Activated CD8-positive, alpha-beta T cell treated with anti-CD3 and anti-CD28 coated beads, Interleukin-2, amount 10 ng/mL, durations not matched to agents 7 days and 5 days (primary cell): Measurements from ENCODE around the gene OXNAD1. TPM values are rescaled to one million over a fixed set of nuclear protein-coding genes. Genes with fewer than 3 reads are reported as not detected.
A peak's percentile ranks its signal among the peaks of the same experiment; 100 is the strongest.

ENCODE experiments used
- ATAC-seq: fragments of 150-1000 bp; cut with Tn5 transposase; one replicate; pipeline ENCODE4 v1.10.0; 2021; ENCODE audit warnings: moderate library complexity
- CTCF ChIA-PET: fragments of 350-600 bp; sonication (Branson Sonifier 250); formaldehyde crosslinking; loops from one replicate; lab custom pipeline; 2021; ENCODE audit warnings: antibody characterized with exemption; lab: Charles Lee
- POLR2A ChIA-PET: fragments of 350-600 bp; sonication (Branson Sonifier 250); formaldehyde crosslinking; loops from one replicate; lab custom pipeline; 2021; ENCODE audit warnings: antibody characterized with exemption; lab: Charles Lee
- DNase-seq: peaks from one replicate; pipeline ENCODE4 v3.0.0-alpha.2; 2020
- H3K27ac Mint-ChIP-seq: one replicate; pipeline ENCODE4 v1.8.0; 2021; ENCODE audit warnings: mild to moderate bottlenecking, mixed read lengths
- H3K27me3 Mint-ChIP-seq: one replicate; pipeline ENCODE4 v1.8.0; 2021; ENCODE audit warnings: low read depth, mixed read lengths
- H3K36me3 Mint-ChIP-seq: one replicate; pipeline ENCODE4 v1.8.0; 2021; ENCODE audit warnings: low read depth, mixed read lengths
- H3K4me1 Mint-ChIP-seq: one replicate; pipeline ENCODE4 v1.8.0; 2021; ENCODE audit warnings: low read depth, mixed read lengths
- H3K4me3 Mint-ChIP-seq: one replicate; pipeline ENCODE4 v1.8.0; 2021; ENCODE audit warnings: mild to moderate bottlenecking, mixed read lengths
- H3K9me3 Mint-ChIP-seq: one replicate; pipeline ENCODE4 v1.8.0; 2022; ENCODE audit warnings: mixed read lengths; ENCODE audit not compliant: insufficient read depth
- total RNA-seq, 2 experiments: library from RNA; stranded (reverse); gene quantifications; one replicate each; pipeline ENCODE4 v1.2.3, GENCODE V29; 2021

The OXNAD1 gene
- total RNA-seq, 2 experiments from 2014 or later, result 68.2 to 69.1 TPM

GRCh38 chr3:16316396-16316795, 51.4 kb downstream of the OXNAD1 start:
- Mint-ChIP-seq H3K9me3 (no peaks in the 10 kb centered on the region), H3K36me3 (peaks cover 97% of the 10 kb centered on the region), H3K4me3 (no peak overlapping the region), H3K4me1 (peaks cover 96% of the 10 kb centered on the region), H3K27ac (peak overlapping the region; percentile 77), H3K27me3 (no peaks in the 10 kb centered on the region)
- no peak for DNase-seq
- ChIA-PET POLR2A (interaction anchor here (0.5 to 3.3 kb wide), 5 partner anchors 28 to 200 kb away, joined by 3 to 18 read pairs (median 3); partner anchors contain the start of genes DPH3 and OXNAD1), CTCF (interaction anchor here (1.1 to 12.3 kb wide), 6 partner anchors 12 to 48 kb away, joined by 3 to 264 read pairs (median 40); partner anchors contain the start of genes DPH3 and OXNAD1)
- no peak for ATAC-seq

- Mint-ChIP-seq H3K4me1 (peaks cover 90% of the 10 kb centered on the region), H3K9me3 (no peaks in the 10 kb centered on the region), H3K27ac (peak overlapping the region; percentile 77), H3K4me3 (peak overlapping the region; percentile 0), H3K27me3 (no peaks in the 10 kb centered on the region), H3K36me3 (peaks cover 97% of the 10 kb centered on the region)
- DNase-seq, result no peak
- ChIA-PET POLR2A (interaction anchor here (0.7 to 3.3 kb wide), 7 partner anchors 7 to 200 kb away, joined by 3 to 18 read pairs (median 6); partner anchors contain the start of genes DPH3 and OXNAD1), CTCF (interaction anchor here (1.1 to 12.3 kb wide), 6 partner anchors 12 to 49 kb away, joined by 3 to 264 read pairs (median 40); partner anchors contain the start of genes DPH3 and OXNAD1)
- ATAC-seq, result no peak
Measured at GRCh38 chr3:16316847-16317560, 52.0 kb downstream of the OXNAD1 start.

GRCh38 chr3:16317561-16317945, 52.5 kb downstream of the OXNAD1 start:
- Mint-ChIP-seq H3K4me3 (no peak overlapping the region), H3K27me3 (no peaks in the 10 kb centered on the region), H3K27ac (peak overlapping the region; percentile 77), H3K4me1 (peaks cover 85% of the 10 kb centered on the region), H3K9me3 (no peaks in the 10 kb centered on the region), H3K36me3 (peaks cover 97% of the 10 kb centered on the region)
- DNase-seq (no peak), ATAC-seq (no peak)
- CTCF ChIA-PET, result interaction anchor here (1.1 to 12.3 kb wide), 10 partner anchors 10 to 234 kb away, joined by 4 to 264 read pairs (median 24); partner anchors contain the start of genes DPH3 and OXNAD1
- POLR2A ChIA-PET, result interaction anchor here (0.8 to 3.3 kb wide), 6 partner anchors 8 to 31 kb away, joined by 3 to 18 read pairs (median 6); no protein-coding TSS in a partner anchor

- ChIA-PET CTCF (interaction anchor here (0.7 to 12.3 kb wide), 12 partner anchors 10 to 233 kb away, joined by 3 to 264 read pairs (median 14); partner anchors contain the start of genes DPH3 and OXNAD1), POLR2A (interaction anchor here (0.8 to 3.3 kb wide), 6 partner anchors 9 to 32 kb away, joined by 3 to 18 read pairs (median 6); no protein-coding TSS in a partner anchor)
- Mint-ChIP-seq H3K4me3 (peak overlapping the region; percentile 40), H3K27me3 (no peaks in the 10 kb centered on the region), H3K9me3 (no peaks in the 10 kb centered on the region), H3K36me3 (peaks cover 95% of the 10 kb centered on the region), H3K27ac (peak overlapping the region; percentile 77), H3K4me1 (peaks cover 78% of the 10 kb centered on the region)
- no peak for DNase-seq
- no peak for ATAC-seq
Measured at GRCh38 chr3:16318176-16318575, 53.2 kb downstream of the OXNAD1 start.

GRCh38 chr3:16319307-16319706, 54.3 kb downstream of the OXNAD1 start:
- Mint-ChIP-seq H3K4me1 (peaks cover 69% of the 10 kb centered on the region), H3K27me3 (no peaks in the 10 kb centered on the region), H3K9me3 (no peaks in the 10 kb centered on the region), H3K4me3 (peak overlapping the region; percentile 30), H3K27ac (peak overlapping the region; percentile 77), H3K36me3 (peaks cover 93% of the 10 kb centered on the region)
- ChIA-PET POLR2A (interaction anchor here (0.7 to 3.3 kb wide), 8 partner anchors 29 to 155 kb away, joined by 3 to 18 read pairs (median 6); partner anchors contain the start of genes DPH3 and OXNAD1), CTCF (interaction anchor here (0.6 to 12.3 kb wide), 25 partner anchors 8 to 237 kb away, joined by 3 to 264 read pairs (median 6); partner anchors contain the start of genes DPH3 and OXNAD1)
- ATAC-seq, result peak; percentile 85
- peak; percentile 91 for DNase-seq

- H3K27me3 Mint-ChIP-seq, result no peaks in the 10 kb centered on the region
- no peak overlapping the region for H3K4me3 Mint-ChIP-seq
- CTCF ChIA-PET, result interaction anchor here (0.6 to 12.3 kb wide), 22 partner anchors 8 to 237 kb away, joined by 3 to 264 read pairs (median 7); partner anchors contain the start of genes DPH3 and OXNAD1
- DNase-seq, result peak; percentile 16
- peaks cover 91% of the 10 kb centered on the region for H3K36me3 Mint-ChIP-seq
- POLR2A ChIA-PET, result interaction anchor here (0.7 to 2.6 kb wide), 7 partner anchors 29 to 154 kb away, joined by 3 to 12 read pairs (median 5); partner anchors contain the start of genes DPH3 and OXNAD1
- H3K4me1 Mint-ChIP-seq, result peaks cover 66% of the 10 kb centered on the region
- peak overlapping the region; percentile 77 for H3K27ac Mint-ChIP-seq
- ATAC-seq, result no peak
- H3K9me3 Mint-ChIP-seq, result no peaks in the 10 kb centered on the region
Measured at GRCh38 chr3:16319723-16320122, 54.7 kb downstream of the OXNAD1 start.

GRCh38 chr3:16320711-16321110, 55.7 kb downstream of the OXNAD1 start:
- ChIA-PET CTCF (interaction anchor here (1.2 to 12.3 kb wide), 11 partner anchors 9 to 236 kb away, joined by 3 to 264 read pairs (median 18); partner anchors contain the start of genes DPH3 and OXNAD1), POLR2A (interaction anchor here (0.5 to 2.6 kb wide), 7 partner anchors 12 to 192 kb away, joined by 3 to 12 read pairs (median 5); partner anchors contain the start of gene RFTN1)
- Mint-ChIP-seq H3K36me3 (peaks cover 90% of the 10 kb centered on the region), H3K27ac (peak overlapping the region; percentile 77), H3K4me1 (peaks cover 60% of the 10 kb centered on the region), H3K9me3 (no peaks in the 10 kb centered on the region), H3K27me3 (no peaks in the 10 kb centered on the region), H3K4me3 (no peak overlapping the region)
- ATAC-seq (no peak), DNase-seq (no peak)

- CTCF ChIA-PET, result interaction anchor here (1.2 to 12.3 kb wide), 4 partner anchors 21 to 57 kb away, joined by 3 to 264 read pairs (median 49); partner anchors contain the start of genes DPH3 and OXNAD1
- Mint-ChIP-seq H3K9me3 (no peaks in the 10 kb centered on the region), H3K4me1 (peaks cover 45% of the 10 kb centered on the region), H3K36me3 (peaks cover 86% of the 10 kb centered on the region), H3K27ac (peak overlapping the region; percentile 77), H3K4me3 (no peak overlapping the region), H3K27me3 (no peaks in the 10 kb centered on the region)
- POLR2A ChIA-PET, result interaction anchor here (1.0 to 1.6 kb wide), 2 partner anchors 32 to 36 kb away, joined by 3 read pairs; no protein-coding TSS in a partner anchor
- no peak for ATAC-seq
- DNase-seq, result no peak
Measured at GRCh38 chr3:16322189-16322588, 57.2 kb downstream of the OXNAD1 start.

GRCh38 chr3:16323737-16324136, 58.7 kb downstream of the OXNAD1 start:
- no peak for ATAC-seq
- ChIA-PET CTCF (interaction anchor here (1.6 to 2.0 kb wide), 4 partner anchors 23 to 227 kb away, joined by 3 to 10 read pairs (median 4); no protein-coding TSS in a partner anchor), POLR2A (interaction anchor here (1.0 kb wide), 1 partner anchor 10 kb away, joined by 3 read pairs; no protein-coding TSS in a partner anchor)
- no peaks in the 10 kb centered on the region for H3K9me3 Mint-ChIP-seq
- no peak for DNase-seq
- H3K4me3 Mint-ChIP-seq, result no peak overlapping the region
- H3K4me1 Mint-ChIP-seq, result peaks cover 35% of the 10 kb centered on the region
- H3K27ac Mint-ChIP-seq, result peak overlapping the region; percentile 46
- H3K27me3 Mint-ChIP-seq, result no peaks in the 10 kb centered on the region
- H3K36me3 Mint-ChIP-seq, result peaks cover 82% of the 10 kb centered on the region

GRCh38 chr3:16325850-16326249, 60.8 kb downstream of the OXNAD1 start:
- ChIA-PET CTCF (interaction anchor here (2.0 kb wide), 1 partner anchor 36 kb away, joined by 10 read pairs; no protein-coding TSS in a partner anchor), POLR2A (interaction anchor here (0.9 kb wide), 1 partner anchor 11 kb away, joined by 3 read pairs; no protein-coding TSS in a partner anchor)
- Mint-ChIP-seq H3K9me3 (peaks cover 10% of the 10 kb centered on the region), H3K36me3 (peaks cover 80% of the 10 kb centered on the region), H3K27me3 (no peaks in the 10 kb centered on the region), H3K4me1 (peaks cover 21% of the 10 kb centered on the region), H3K27ac (no peak overlapping the region), H3K4me3 (no peak overlapping the region)
- no peak for DNase-seq
- no peak for ATAC-seq
